Parathyroid adenoma (tissue), 2 donors: ENCODE measurements around the gene INHBE.

Experiments
- H2AFZ ChIP-seq: fragments of 300-600 bp; sonication (generic); one replicate; pipeline ENCODE4 v1.7.0; 2017; ENCODE audit warnings: antibody characterized with exemption, mild to moderate bottlenecking
- H3K27ac ChIP-seq: fragments of 300-600 bp; sonication (generic); one replicate; pipeline ENCODE4 v1.7.0; 2017
- H3K27me3 ChIP-seq: fragments of 300-600 bp; sonication (generic); one replicate; pipeline ENCODE4 v1.7.0; 2017; ENCODE audit warnings: low read length; ENCODE audit not compliant: control insufficient read depth, insufficient read depth
- H3K36me3 ChIP-seq: fragments of 300-600 bp; sonication (generic); one replicate; pipeline ENCODE4 v1.7.0; 2017; ENCODE audit warnings: low read length; ENCODE audit not compliant: control insufficient read depth, insufficient read depth
- H3K4me1 ChIP-seq: fragments of 300-600 bp; sonication (generic); one replicate; pipeline ENCODE4 v1.7.0; 2017; ENCODE audit warnings: control low read depth
- H3K4me2 ChIP-seq: fragments of 300-600 bp; sonication (generic); one replicate; pipeline ENCODE4 v1.7.0; 2017; ENCODE audit warnings: low read length
- H3K4me3 ChIP-seq: fragments of 300-600 bp; sonication (generic); one replicate; pipeline ENCODE4 v1.7.0; 2017; ENCODE audit warnings: low read depth, low read length
- H3K79me2 ChIP-seq: fragments of 300-600 bp; sonication (generic); one replicate; pipeline ENCODE4 v1.7.0; 2017; ENCODE audit warnings: control low read depth
- H3K9ac ChIP-seq: fragments of 300-600 bp; sonication (generic); one replicate; pipeline ENCODE4 v1.7.0; 2017; ENCODE audit warnings: mild to moderate bottlenecking
- H3K9me3 ChIP-seq: fragments of 300-600 bp; sonication (generic); one replicate; pipeline ENCODE4 v1.7.0; 2017; ENCODE audit warnings: low read length; ENCODE audit not compliant: control insufficient read depth
- TF ChIP-seq, protein P1 (sequence below): fragments of 300-600 bp; sonication (generic); IDR thresholded peaks from one replicate; pipeline ENCODE4 v1.7.0; 2017; ENCODE audit warnings: antibody characterized with exemption, mild to moderate bottlenecking
- donor health status: primary hyperparathyroidism.

INHBE gene

DNA sequence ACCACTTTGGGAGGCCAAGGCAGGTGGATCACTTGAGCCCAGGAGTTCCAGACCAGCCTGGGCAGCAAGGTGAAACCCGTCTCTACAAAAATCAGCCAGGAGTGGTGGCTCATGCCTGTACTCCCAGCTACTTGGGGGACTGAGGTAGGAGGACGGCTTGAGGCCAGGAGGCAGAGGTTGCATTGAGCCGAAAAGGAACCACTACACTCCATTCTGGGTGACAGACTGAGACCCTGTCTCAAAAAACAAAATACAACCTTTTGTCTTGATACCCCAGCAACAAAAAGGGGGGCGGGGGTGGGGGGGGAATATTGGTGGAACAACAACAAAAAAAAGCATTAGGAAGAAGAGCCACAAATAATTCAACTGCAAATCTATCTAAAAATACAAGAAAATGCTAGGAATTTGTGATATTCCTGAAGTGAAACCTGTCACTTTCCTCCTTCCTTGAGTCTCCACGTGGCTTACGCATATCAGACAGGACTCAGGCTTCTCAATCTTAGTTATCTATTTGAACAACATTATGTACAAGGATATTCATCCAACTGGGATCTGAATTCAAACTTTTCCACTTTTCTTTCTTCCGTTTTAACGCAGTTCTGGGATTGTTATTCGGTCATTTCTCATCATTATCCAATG, 25.5 kb upstream of the INHBE start:
- TF ChIP-seq, protein P1, sequence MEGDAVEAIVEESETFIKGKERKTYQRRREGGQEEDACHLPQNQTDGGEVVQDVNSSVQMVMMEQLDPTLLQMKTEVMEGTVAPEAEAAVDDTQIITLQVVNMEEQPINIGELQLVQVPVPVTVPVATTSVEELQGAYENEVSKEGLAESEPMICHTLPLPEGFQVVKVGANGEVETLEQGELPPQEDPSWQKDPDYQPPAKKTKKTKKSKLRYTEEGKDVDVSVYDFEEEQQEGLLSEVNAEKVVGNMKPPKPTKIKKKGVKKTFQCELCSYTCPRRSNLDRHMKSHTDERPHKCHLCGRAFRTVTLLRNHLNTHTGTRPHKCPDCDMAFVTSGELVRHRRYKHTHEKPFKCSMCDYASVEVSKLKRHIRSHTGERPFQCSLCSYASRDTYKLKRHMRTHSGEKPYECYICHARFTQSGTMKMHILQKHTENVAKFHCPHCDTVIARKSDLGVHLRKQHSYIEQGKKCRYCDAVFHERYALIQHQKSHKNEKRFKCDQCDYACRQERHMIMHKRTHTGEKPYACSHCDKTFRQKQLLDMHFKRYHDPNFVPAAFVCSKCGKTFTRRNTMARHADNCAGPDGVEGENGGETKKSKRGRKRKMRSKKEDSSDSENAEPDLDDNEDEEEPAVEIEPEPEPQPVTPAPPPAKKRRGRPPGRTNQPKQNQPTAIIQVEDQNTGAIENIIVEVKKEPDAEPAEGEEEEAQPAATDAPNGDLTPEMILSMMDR, result no peak
- Histone ChIP-seq H3K27me3 (no peaks in the 10 kb centered on the region), H3K36me3 (no peaks in the 10 kb centered on the region), H3K27ac (peak overlapping the region; percentile 78), H3K4me1 (no peaks in the 10 kb centered on the region), H3K4me2 (peak overlapping the region; percentile 81), H3K4me3 (peak overlapping the region; percentile 69), H3K9me3 (no peaks in the 10 kb centered on the region), H3K9ac (peak overlapping the region; percentile 71), H3K79me2 (peaks cover 9% of the 10 kb centered on the region), H2AFZ (peak overlapping the region; percentile 75)

DNA sequence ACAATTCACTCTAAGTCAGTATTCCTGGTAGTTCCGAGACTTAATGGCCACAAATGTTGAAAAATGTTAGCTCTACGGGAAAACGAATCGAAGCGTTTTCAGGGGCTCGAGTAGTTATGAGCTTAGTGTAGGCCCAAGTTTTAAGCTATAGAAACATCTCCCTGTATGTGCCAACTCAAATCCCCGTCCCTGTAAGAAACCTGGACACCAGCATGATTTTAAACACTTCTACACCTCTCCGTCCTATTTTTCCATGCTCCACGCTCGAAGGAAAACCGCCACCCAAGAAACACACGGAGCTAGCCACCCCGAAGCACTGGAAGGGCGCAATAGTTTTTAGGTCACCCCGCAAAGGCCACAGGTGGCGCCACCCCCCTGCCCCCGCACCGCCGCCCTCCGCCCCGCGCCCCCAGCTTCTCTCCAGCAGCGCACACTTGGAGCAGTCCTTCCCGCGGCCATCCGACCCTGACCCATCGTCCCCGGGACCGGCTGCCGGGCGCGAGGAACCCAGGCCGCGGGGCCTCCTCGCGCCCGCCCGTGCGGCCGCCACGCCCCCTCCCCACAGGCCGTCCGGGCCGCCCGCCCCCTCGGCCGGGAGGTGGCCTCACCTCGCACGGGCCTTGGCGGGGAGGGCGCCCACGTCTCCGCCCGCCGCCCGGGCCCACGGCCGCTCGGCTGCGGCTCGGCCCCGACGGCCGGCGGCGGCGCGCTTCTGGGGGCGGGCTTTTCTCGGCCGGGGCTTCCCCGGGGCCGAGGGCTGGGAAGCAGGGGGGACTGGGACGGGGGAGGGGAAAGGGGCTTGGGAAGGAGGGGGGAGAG, 24.8 kb upstream of the INHBE start:
- Histone ChIP-seq H3K9me3 (no peaks in the 10 kb centered on the region), H3K9ac (peak overlapping the region; percentile 71), H3K36me3 (no peaks in the 10 kb centered on the region), H3K4me2 (peak overlapping the region; percentile 97), H2AFZ (peak overlapping the region; percentile 75), H3K79me2 (peaks cover 8% of the 10 kb centered on the region), H3K4me3 (peak overlapping the region; percentile 90), H3K27me3 (no peaks in the 10 kb centered on the region), H3K27ac (peak overlapping the region; percentile 80), H3K4me1 (no peaks in the 10 kb centered on the region)
- TF ChIP-seq, protein P1, result no peak

DNA sequence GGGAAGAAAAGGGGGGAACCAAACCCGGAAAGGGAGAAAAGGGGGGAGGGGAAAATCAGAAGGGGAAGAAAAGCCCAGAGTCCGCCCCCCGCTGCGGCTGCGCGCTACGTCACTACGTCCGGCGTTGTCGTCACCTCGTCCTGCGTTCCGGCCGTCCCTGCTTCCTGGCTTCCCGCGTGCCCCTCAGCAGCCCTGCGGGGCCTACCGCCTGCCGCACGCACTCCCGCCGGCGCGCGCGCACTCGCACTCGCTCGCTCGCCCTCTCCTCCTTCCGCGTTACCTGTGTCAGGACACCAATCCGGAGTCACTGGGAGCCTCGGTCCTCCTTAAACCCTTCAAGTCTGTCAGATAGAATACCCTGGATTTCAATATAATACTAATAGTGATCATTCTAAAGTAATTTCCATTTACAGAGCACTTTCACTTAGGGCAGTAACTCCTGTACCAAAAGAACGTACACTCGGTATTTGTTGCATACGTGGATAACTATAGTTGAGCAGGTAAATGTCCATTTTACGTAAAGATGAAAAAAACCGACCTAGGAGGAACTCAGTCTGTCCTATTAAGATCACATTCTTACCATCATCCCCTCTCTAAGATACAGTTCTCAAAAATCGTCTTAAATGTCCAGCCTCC, 24.1 kb upstream of the INHBE start, which contains the start of gene R3HDM2:
Gene R3HDM2, minus strand, starts transcription at position 113 of the 636 bp plus-strand sequence. CDS start 120,615 bp downstream, outside the sequence.
- no peaks in the 10 kb centered on the region for H3K9me3 ChIP-seq
- no peaks in the 10 kb centered on the region for H3K4me1 ChIP-seq
- H3K4me3 ChIP-seq, result peak within 1 kb of the TSS; percentile 90
- H3K27ac ChIP-seq, result peak within 1 kb of the TSS; percentile 80
- no peaks in the 10 kb centered on the region for H3K36me3 ChIP-seq
- H2AFZ ChIP-seq, result peak within 1 kb of the TSS; percentile 75
- peak within 1 kb of the TSS; percentile 71 for H3K9ac ChIP-seq
- H3K4me2 ChIP-seq, result peak within 1 kb of the TSS; percentile 97
- H3K79me2 ChIP-seq, result peaks cover 2% of the 10 kb centered on the region
- no peaks in the 10 kb centered on the region for H3K27me3 ChIP-seq
- TF ChIP-seq, protein P1, result no peak

DNA sequence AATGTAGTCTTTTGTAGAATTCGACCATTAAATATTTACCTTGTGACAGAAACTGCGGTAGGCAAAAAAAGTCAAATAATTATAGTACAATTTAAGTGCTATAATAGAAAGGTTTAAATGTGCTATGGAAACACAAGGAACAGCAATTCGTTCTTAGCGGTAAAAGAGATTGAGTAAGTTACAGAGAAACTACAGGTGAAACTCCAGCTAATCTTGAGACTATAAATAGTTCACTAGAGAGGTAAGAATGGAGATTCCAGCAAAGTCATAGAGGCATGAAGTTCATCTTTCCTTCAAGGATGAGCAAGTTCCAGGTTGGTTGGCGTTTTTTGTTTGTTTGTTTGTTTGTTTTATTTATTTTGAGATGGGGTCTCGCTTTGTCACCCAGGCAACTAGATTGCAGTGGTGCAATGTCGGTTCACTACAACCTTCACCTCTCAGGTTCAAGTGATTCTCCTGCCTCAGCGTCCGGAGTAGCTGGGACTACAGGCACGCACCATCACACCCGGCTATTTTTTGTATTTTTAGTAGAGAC, 23.4 kb upstream of the INHBE start:
- Histone ChIP-seq H3K9me3 (no peaks in the 10 kb centered on the region), H3K4me2 (peak overlapping the region; percentile 97), H3K4me1 (no peaks in the 10 kb centered on the region), H3K9ac (no peak overlapping the region), H3K36me3 (no peaks in the 10 kb centered on the region), H3K27ac (peak overlapping the region; percentile 80), H3K27me3 (no peaks in the 10 kb centered on the region), H3K4me3 (peak overlapping the region; percentile 90), H3K79me2 (no peaks in the 10 kb centered on the region), H2AFZ (peak overlapping the region; percentile 70)
- TF ChIP-seq, protein P1, result no peak
